Right lobe of liver (tissue), 4 donors: Measurements from ENCODE around the gene ADCK2.

Experiments
- POLR2A ChIP-seq: fragments of 450-650 bp; IDR thresholded peaks from one replicate; pipeline ENCODE4 v1.6.1; 2017; ENCODE audit warnings: antibody characterized with exemption, mild to moderate bottlenecking
- TF ChIP-seq, protein P1 (sequence below), 4 donors: fragments of 200-600 bp in 3 of 4; fragments of 450-650 bp in 1 of 4; IDR thresholded peaks; one replicate each; pipeline versions ENCODE4 v1.5.1 to v1.8.0; 2016 to 2022; ENCODE audit warnings: antibody characterized with exemption in 4 of 4, mild to moderate bottlenecking in 2 of 4
- donor health status: DM: no; HTN: no; CAD: no.
- donor health status: DM: no; HTN: no; CAD: no.
- donor health status: DM: no; HTN: yes; CAD: no.

GRCh38 chr7:140702774-140703173 lies 30.0 kb downstream of the ADCK2 start:
- TF ChIP-seq, protein P1, sequence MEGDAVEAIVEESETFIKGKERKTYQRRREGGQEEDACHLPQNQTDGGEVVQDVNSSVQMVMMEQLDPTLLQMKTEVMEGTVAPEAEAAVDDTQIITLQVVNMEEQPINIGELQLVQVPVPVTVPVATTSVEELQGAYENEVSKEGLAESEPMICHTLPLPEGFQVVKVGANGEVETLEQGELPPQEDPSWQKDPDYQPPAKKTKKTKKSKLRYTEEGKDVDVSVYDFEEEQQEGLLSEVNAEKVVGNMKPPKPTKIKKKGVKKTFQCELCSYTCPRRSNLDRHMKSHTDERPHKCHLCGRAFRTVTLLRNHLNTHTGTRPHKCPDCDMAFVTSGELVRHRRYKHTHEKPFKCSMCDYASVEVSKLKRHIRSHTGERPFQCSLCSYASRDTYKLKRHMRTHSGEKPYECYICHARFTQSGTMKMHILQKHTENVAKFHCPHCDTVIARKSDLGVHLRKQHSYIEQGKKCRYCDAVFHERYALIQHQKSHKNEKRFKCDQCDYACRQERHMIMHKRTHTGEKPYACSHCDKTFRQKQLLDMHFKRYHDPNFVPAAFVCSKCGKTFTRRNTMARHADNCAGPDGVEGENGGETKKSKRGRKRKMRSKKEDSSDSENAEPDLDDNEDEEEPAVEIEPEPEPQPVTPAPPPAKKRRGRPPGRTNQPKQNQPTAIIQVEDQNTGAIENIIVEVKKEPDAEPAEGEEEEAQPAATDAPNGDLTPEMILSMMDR (IDR thresholded peaks at IDR 0.05) = no peak
- TF ChIP-seq POLR2A = no peak
